ENCODE data around the gene BEGAIN.

BEGAIN gene

DNA sequence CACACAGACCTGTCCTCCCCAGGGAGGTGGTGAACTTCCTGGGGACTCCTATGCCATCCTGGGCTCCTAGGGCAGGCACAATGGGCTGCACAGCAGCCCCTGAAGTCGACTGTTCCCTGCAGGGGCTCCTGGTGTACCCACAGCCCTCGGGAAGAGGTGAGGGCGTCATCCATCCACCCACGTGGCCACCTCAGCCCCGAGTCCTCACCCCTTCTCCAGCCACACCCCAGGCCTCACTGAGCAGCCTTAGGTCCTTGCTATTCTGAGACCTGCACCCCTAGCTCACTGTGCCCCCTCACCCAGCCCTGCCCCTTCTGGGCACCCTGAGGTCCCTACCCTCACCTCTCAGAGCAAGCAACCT lies 38.9 kb downstream of the BEGAIN start:
- no peak for DNase-seq

DNA sequence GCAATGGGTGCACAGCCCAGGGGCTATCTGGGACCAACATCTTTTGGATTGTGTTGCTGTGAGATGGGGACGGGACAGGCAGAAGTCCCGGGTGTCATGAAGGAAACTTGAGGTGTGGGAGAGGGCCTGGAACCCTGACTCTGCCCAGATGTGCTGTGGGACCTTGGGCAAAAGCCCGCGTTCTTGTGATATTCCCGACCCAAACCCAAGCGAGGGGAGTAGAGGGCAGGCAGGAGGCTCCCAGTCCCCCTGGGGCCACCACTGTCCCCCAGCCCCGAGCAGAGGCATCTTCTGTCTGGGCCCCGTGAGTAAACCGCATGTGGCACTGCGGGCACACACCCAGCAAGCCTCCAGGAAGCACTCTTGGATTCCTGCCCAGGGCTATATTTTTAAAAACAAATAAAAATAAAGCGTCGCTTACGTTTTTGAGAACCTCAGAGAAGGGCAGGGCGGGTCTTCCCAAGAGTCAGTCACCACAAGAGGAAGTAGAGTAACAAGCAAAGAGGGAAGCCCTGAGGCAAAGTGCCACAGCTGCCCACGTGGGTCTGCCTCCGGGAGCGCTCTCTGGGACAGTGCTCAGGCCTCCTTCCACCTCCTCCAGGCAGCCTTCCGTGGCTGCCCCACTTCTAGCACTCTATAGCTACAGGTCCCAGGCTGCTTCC lies 39.5 kb downstream of the BEGAIN start:
- no peak for DNase-seq

- no peak for DNase-seq
Observed at GRCh38 chr14:100546051-100546443, 41.2 kb downstream of the BEGAIN start.

GRCh38 chr14:100545359-100545758 lies 41.9 kb downstream of the BEGAIN start:
- DNase-seq: no peak

GRCh38 chr14:100544506-100545141 lies 42.6 kb downstream of the BEGAIN start:
- no peak for DNase-seq

- no peak for DNase-seq
Observed at GRCh38 chr14:100543471-100544455, 43.5 kb downstream of the BEGAIN start.

DNA sequence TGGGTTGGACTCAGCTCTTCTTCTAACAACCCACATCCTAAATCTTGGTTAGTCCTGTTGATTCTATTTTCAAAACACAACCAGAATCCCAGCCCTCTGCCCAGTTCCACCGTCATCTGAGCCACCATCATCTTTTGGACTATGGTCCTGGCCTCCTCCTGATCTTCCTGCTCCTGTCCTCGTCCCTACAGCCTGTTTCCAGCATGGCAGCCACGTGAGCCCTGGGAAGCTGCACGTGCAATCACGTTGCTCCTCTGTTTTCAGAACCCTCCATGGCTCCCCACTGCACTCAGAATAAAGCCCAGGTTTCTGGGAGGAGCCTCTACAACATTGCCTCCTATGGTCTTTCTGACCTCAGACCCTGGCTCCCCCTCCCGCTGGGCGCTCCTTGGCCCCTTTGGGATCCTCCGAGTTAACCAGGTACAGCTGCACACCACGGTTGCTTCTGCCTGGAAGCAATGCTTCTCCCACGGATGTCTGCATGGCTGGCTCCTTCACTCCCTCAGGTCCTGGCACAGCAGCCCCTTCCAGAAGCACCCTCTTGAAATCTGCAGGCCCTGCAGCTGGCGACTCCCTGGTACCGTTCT lies 44.5 kb downstream of the BEGAIN start:
- DNase-seq: no peak

- DNase-seq: no peak
Observed at GRCh38 chr14:100541621-100542560, 45.3 kb downstream of the BEGAIN start.

GRCh38 chr14:100540926-100541620 lies 46.1 kb downstream of the BEGAIN start:
- no peak for DNase-seq

- no peak for DNase-seq
Observed at GRCh38 chr14:100540141-100540925, 46.9 kb downstream of the BEGAIN start.

DNA sequence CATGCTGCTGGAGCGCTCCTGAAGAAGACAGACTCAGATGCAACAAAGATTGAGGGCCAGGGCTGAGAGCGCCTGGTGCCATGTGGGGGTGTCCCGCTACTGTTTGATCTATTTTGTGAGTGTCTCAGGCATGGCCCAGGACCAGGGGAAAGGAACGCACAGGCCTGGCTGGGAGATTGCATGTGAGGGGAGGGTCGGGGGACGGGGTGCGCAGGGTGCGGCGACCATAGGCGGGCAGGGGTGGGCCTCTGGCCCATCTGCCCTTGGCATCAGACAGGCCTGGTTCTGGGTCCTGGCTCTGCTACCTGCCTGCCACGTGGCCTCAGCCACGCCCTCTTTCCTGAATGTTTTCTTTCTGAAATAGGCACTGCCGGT lies 47.5 kb downstream of the BEGAIN start:
- no peak for DNase-seq

DNA sequence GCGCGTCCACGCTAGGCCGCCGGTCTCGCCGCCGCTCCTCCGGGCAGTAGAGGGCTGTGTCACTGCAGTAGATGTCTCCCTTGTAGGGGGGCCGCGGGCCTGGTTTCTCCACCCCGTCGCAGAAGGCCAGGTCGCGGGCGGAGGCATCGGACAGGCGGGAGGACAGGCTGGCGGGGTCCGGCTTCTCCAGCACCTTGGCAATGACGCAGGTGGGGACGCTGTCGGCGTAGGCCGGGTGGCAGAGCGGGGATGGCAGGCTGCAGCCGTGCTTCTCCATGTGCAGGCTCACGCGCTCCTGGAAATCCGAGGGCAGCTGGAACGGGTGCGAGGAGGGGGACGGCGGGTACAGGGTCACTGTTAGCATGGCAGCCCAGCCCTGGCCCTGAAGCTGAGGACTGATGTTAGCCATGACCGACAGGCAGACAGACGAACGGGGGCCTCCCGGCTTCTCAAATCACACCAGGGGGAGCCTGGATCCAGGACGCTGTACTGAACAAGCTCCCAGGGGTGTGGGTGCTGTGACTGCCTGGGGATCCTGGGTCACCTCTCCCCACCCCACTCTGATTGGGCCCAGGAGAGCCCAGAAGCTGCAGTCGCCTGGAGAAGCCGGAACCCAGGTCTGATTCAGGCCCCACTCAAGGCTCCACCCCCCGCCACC lies 48.1 kb downstream of the BEGAIN start:
- no peak for DNase-seq

DNA sequence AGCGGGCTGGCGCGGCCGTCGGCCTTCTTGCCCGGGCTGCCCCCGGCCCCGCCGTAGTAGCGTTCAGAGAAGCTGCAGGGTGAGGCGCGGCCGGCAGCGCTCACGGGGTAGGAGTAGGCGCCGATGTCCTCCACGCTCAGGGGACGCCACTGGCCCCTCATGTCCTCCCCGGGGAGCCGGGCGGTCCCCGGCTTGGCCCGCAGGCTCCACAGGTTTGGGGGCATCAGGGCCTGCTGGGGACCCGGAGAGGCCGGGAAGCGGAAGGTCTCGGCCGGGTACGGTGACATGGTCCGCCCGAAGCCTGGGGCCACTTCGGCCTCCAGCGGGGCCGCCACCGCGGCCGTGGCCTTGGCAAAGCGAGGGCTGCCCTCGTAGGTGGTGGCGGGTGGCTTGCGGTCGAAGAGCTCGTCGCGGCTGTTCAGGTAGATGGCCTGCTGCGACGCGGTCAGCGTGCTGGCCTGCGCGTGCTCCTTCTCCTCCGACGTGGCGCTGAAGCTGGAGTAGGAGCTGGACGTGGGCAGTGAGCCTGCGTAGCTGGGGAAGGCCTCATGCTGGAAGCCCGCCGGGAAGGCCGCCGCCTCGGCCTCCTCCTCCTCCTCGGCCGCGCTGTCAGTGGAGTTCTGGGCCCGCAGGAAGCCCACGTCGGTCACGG lies 48.7 kb downstream of the BEGAIN start:
- no peak for DNase-seq

DNA sequence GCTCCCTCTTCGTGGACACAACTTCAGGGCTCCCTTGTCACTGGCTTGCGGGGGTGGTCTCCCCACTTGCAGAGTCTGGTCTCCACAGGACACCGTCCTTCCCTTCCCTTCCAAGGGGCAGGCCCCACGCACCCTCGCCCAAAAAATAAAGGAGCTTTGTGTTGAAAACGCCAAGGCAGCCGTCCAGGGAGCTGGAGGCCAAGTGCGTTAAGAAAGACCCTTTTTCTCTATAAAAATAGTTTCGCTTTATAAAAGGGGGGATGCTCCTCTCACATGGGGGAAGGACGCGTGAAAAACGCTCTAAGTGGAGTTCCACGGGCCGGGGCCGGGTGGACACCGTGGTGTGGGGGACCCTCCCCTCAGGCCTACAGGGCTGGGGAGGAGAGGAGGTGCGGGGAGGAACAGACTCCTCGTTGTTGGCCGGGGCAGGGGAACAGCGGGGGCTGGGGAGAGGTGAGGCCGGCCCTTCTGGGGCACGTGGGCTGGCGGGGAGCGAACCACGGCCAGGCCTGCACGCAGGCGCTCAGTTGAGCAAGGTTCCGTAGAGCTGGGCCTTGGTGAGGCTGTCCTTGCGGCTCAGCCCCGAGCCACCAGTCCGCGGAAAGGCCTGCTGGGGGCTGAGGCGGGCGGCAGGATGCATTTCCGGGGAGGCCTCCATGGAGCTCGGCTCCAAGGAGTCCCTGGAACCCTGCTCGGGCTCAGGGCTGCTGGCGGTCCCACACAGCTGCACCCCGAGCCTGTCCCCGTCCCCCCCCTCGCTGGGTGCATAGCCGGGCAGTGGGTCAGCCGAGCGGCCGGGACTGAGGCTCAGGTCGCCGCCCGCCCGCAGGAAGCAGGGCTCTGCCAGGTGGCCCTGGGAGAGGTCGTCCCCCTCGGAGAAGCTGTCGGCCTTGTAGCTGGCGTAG lies 49.5 kb downstream of the BEGAIN start:
- DNase-seq: no peak

DNA sequence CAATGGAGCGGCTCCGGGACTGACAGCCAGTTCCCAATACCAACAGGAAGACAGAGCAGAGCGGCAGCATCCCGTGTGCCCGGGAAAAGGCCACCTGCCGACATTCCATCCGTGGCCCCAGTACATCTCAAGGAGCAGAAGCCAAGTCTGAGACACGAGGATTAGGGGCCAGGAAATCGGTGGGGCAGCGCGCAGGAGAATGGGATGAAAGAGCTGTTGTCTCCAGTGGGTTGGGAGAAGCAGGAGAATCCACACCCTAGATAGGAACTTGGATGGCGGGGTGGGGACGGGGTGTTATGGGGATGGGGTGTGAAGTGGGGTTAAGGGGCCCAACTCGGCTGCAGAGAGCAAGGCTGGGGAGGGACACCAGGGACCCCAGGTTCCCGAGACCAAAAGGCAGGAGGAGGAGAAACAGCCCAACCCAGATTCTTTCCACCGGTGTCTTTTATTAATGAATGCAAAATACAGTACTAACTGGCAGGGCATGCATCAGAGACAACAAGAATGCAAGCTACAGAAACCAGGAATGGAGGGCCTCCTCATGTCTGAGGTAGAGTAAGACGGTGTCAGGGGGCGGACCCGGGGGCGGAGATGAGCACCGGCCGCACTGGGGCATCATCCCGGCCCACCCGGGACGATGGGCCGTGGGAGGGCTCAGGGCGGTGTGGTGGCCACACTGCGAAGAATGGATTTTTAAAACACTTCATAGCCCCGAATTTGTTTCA lies 50.3 kb downstream of the BEGAIN start:
- no peak for DNase-seq

GRCh38 chr14:100536121-100536510 lies 51.1 kb downstream of the BEGAIN start:
- DNase-seq: no peak

GRCh38 chr14:100535287-100536120 lies 51.7 kb downstream of the BEGAIN start:
- no peak for DNase-seq

Measured in stimulated activated CD4-positive, alpha-beta T cell treated with anti-CD3 and anti-CD28 coated beads, Interleukin-2, amount 100 ng/mL, for 48 hours (primary cell).